ENCODE results near the gene PHKA1. TPM values are rescaled to one million over a fixed set of nuclear protein-coding genes. Genes with fewer than 3 reads are reported as not detected.
"Not testable (repeated sequence)": the region's sequence is repeated elsewhere in the genome, so short reads cannot be mapped to it uniquely, and the experiment has no call there.

PHKA1 gene
- polyA plus RNA-seq, 1 donor: 3.0 TPM

DNA sequence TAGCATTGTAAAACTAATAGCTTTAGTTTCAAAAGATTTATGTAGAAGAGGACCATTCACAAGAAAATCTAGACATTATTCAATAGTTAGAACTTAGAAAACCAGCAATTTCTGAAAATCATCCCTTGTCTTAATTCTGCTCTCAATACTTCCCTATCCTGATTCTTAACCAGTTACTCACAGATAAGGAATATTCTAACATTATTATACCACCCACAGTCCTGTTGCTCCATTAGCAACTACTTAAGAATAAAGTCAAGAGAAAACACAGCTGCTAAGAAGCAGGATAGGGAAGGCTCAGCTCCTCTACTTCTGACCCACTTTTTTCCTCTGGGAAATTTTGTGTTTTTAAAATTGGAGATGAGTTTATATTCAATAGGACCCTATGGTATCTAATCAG lies 47.7 kb downstream of the PHKA1 start:
- no peak for DNase-seq (ENCODE audit: low read depth)

DNA sequence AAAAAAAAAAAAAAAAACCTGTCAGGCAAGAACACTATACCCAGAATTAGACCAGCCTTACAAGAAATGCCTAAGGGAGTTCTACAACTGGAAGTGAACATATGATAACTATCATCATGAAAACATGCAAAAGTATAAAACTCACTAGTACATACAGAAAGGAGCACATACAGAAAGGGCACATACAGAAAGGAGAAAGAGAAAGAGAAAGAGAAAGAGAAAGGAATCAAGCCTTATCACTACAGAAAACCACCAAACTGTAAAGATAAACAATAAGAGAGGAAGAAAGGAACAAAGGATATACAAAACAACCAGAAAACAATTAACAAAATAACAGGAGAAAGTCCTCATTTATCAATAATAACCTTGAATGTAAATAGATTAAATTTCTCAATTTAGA lies 50.4 kb downstream of the PHKA1 start:
- DNase-seq (ENCODE audit: low read depth): no peak

DNA sequence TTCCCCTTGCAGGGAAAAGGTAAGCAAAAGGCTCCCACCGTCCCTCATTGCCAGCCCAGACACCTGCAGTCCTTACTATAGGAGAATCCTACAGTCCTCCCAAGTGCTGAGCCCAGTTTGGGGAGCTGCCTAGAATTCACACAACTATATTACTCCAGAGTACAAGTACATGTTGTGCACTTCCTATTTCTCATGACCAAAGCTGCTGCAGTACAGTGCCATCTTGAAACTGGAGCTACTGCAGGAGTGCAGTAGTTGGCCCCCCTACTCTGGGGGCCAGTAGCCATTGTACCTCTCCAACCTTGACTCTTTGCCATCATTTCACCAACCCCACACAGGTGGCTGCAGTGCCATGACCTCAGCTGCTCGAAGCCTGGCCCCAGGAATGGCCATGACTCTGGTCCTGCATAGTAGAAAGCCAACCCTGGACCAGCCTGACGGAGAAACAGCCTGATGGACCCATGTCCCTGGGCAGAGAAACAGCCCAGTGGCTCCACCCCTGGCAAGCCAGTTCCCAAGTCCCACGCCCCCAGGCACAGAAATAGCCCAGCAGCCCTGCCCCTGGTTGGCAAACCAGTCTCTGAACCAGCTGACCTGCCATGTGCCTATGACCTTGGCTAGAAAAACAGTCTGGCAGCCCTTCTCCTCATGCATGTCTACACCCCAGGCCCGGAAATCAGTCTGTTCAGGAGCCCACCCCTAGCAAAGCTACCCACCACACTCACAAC lies 51.9 kb downstream of the PHKA1 start:
- DNase-seq (ENCODE audit: low read depth): no peak

GRCh38 chrX:72659723-72660122 lies 54.4 kb downstream of the PHKA1 start:
- DNase-seq (ENCODE audit: low read depth): no peak

DNA sequence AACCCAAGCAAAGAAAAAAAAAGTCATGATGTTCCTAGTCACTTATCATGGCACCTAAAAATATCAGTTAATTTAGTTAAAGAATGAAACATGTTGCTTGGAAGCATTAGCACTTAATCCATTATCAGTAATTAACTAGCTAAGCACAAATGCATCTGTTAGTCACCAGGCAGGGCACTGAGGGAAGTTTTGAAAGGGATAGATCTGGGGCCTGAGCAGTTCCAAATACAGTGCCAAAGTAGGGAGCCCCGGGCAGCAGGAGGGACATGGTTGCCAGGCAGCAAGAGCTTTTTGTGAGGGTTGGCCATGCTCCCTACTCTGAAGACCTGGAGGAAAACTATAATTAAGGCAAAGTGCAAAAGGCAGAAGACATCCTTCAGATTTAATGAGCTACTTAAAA lies 62.0 kb downstream of the PHKA1 start:
- no peak for DNase-seq (ENCODE audit: low read depth)

- DNase-seq (ENCODE audit: low read depth): no peak
These were observed 69.2 kb downstream of the PHKA1 start for GRCh38 chrX:72644946-72645345.

DNA sequence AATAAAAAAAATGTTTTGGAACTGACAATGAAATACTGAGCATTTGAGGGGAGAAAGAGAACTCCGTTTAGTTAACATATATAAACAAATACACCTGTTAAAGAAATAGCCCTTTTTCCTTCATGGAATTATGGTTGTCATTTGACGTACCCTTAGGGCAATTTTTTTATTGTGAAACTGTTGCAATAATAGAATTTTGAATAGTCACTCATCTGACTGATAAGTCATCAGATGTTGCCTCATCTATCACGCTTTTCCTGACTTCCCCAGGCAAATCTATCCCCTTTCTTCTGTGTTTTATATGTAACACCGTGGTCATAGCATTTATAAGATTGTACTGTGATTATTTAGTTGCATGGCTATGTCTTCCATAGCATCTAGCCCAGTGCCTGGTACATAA lies 72.5 kb downstream of the PHKA1 start:
- DNase-seq (ENCODE audit: low read depth): no peak

- no peak for DNase-seq (ENCODE audit: low read depth)
These were observed 78.2 kb downstream of the PHKA1 start for GRCh38 chrX:72635930-72636329.

- DNase-seq (ENCODE audit: low read depth): peak; percentile 13
These were observed 79.8 kb downstream of the PHKA1 start for GRCh38 chrX:72634331-72634730.

GRCh38 chrX:72630185-72630584 lies 83.9 kb downstream of the PHKA1 start:
- no peak for DNase-seq (ENCODE audit: low read depth)

- DNase-seq (ENCODE audit: low read depth): no peak
These were observed 89.9 kb downstream of the PHKA1 start for GRCh38 chrX:72624194-72624593.

DNA sequence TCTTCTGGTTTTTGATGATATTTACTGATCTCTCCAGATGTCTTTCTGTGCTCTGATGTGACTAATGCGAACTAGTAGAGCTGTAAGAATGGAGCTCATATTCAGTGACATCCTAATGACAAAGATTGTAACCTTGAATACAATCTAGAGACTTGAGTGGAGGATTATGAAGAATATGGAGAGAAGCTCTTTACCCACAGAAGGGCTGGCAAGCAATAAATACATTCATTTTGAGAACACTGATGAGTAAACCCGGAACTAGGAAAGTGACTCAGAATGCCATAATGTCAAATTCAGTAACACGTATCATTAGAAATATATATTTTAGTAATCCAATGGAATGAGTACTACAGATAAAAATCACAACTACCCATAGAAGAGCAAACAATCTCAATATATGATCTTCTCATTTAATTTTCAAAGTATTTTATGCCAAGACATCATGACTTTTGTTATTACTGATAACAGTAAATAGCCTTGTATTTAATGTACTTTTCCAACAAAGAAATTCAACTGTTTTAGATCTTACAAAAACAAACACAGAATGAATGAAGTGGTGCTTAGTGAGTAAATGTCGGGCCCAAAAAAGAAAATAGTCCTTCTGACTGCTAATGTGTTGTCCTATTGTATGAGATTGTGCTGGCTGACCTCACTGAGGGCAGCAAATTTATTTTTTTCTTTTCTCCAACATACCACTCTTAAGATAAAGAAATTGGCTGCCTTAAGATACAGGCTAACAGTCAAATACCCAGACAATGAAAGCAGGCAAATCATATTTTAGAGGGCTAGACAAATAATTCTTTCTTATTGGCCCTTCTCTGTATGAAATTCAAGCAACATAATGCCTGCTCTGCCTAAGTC lies 92.3 kb downstream of the PHKA1 start:
- no peak for DNase-seq (ENCODE audit: low read depth)

DNA sequence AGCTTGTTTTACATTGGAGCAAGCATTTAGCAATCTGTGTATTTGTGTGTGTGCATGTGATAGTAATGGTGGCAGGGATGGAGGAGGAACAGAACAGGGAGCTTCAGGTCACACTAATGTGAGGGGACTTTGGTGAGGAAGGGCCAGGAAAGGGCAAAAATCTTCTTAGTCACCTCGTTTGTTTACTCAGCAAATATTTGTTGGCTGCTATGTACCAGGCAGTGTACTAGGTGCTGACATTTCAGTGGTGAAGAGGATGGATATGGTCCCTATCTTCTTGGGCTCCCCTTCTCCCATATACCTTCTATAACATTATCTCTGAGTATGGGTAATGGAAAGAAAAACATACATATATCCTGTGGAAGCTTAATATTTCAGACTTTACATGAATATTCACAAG lies 92.9 kb downstream of the PHKA1 start:
- no peak for DNase-seq (ENCODE audit: low read depth)

DNA sequence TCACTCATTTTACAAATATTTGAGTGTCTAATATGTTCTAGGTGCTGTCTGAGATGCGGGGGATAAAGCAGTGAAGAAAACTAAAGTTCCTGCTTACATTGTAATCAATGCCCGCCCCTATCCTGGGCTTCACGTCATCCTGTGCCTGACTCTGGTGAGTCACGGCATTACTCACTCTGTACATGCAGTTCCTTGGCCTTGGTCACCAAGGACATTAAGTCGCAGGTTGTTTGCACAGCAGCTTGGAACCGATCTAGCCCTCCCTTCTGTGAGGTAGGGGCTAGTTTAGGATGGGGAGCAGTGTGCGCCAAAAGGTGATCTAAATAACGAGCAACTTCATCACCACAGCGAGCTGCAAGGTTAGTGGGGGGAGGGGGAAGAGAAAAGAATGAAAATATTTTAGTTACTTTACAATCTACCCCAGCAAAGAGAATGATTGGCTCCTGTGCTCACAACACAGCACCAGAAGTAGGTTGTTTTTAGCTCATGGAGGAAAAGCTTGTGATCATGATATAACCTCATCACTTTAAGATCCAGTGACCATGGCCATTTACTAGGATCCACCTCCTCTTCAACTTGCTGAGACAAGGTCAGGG lies 93.5 kb downstream of the PHKA1 start:
- no peak for DNase-seq (ENCODE audit: low read depth)

DNA sequence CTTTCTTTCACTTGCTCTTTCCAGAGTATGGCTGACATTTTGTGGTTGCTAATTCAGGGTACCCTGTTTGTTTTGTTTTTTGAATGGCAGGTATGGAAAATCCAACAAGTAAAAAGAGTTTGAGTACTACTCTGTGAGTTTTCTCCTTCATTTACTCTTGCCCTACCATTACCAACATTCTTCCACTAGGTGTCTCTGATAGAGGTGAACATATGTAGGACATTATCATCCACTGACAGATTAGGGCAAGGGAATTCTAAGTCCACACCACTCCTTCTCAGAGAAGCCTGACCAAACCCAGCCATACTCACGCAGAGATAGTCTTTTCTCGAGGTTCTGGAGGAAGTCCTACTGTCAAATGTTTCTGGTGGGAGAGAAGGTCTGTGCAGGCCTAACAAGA lies 104.8 kb downstream of the PHKA1 start:
- no peak for DNase-seq (ENCODE audit: low read depth)

DNA sequence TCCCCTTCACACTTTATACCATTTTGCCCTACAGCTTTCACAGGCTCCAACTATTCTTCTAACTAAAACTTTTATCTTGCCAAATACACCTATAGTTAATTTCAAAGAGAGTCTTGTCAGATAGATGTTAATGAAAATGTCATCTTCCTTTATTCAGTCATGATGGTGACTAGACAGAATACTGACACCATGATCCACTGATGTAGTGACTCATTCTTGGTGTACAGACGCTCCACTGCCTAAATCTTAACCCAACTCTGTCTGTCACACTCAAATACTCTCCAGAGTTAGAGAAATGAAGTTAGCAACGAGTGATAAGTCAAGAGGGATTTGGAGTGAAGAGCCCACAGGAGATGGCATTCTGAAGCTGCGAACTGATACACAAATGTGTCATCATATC lies 109.4 kb downstream of the PHKA1 start:
- no peak for DNase-seq (ENCODE audit: low read depth)

DNA sequence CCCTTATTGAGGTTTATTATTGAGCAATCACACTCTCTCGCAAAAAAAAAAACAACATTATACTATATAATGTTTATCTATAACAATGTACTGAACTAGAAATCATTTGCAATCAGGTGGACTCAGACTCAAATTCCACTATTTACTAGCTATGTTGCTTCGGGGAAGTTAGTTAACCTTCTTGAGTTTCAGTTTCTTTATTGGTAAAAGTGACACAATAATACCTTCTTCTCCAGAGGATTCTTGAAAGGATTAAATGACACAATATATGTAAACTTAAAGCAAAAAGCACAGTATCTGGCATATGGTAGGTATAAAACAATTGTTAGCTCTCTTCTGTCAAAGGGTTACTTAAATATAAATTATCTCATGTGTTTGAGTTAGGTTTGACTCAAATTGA lies 110.0 kb downstream of the PHKA1 start:
- DNase-seq (ENCODE audit: low read depth): no peak

- DNase-seq (ENCODE audit: low read depth): not testable (repeated sequence)
These were observed 123.1 kb downstream of the PHKA1 start for GRCh38 chrX:72591038-72591437.

GRCh38 chrX:72584163-72584562 lies 129.9 kb downstream of the PHKA1 start:
- DNase-seq (ENCODE audit: low read depth): no peak

GRCh38 chrX:72576141-72576894 lies 137.8 kb downstream of the PHKA1 start:
- no peak for DNase-seq (ENCODE audit: low read depth)

DNA sequence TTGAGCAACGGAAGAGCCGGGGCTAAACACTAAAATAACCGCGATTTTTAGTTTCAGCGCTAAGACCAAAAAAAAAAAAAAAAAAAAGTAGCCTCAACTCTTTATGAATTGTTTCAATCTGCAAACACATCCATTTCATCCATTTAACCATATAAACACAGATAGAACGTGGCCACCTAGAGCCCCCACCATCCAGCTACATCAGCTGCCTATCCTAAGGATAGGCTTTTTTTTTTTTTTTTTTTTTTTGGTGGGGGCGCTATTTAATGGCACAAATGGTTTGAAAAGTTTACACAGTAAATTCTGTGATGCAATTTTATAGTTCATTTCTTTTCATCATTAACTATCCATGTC lies 141.0 kb downstream of the PHKA1 start:
- no peak for DNase-seq (ENCODE audit: low read depth)
